Transverse colon (tissue), 4 donors: ENCODE measurements around the gene ADIRF. TPM values are rescaled to one million over a fixed set of nuclear protein-coding genes. Genes with fewer than 3 reads are reported as not detected.
"Not testable (repeated sequence)": the region's sequence is repeated elsewhere in the genome, so short reads cannot be mapped to it uniquely, and the experiment has no call there.

Experiments used
- DNase-seq: peaks from one replicate; pipeline ENCODE4 v3.0.0-alpha.2; 2019
- H3K27ac ChIP-seq, 4 donors: fragments of 200-600 bp; sonication (generic); 2 replicates each; pipeline ENCODE4 v1.5.1; 2016 to 2018; ENCODE audit warnings: inconsistent platforms in 4 of 4
- H3K27me3 ChIP-seq: fragments of 200-600 bp; sonication (generic); 2 replicates; pipeline ENCODE4 v1.5.1; 2017; ENCODE audit warnings: inconsistent platforms
- H3K36me3 ChIP-seq, 4 donors: fragments of 200-600 bp; sonication (generic); 2 replicates each; pipeline ENCODE4 v1.5.1; 2017 to 2019; ENCODE audit warnings: inconsistent platforms in 4 of 4
- H3K4me1 ChIP-seq, 4 donors: fragments of 200-600 bp; sonication (generic); 2 replicates each; pipeline ENCODE4 v1.5.1; 2017 to 2020; ENCODE audit warnings: inconsistent platforms in 4 of 4
- H3K4me3 ChIP-seq, 4 donors: fragments of 200-600 bp; sonication (generic); 1 replicate in 1 of 4; 2 replicates in 3 of 4; pipeline versions ENCODE4 v1.5.1 to v1.6.1; 2017 to 2019; ENCODE audit warnings: inconsistent platforms in 4 of 4
- H3K9me3 ChIP-seq, 2 donors: fragments of 200-600 bp; sonication (generic); 2 replicates each; pipeline ENCODE4 v1.5.1; 2017 to 2019; ENCODE audit warnings: inconsistent platforms in 2 of 2
- EP300 ChIP-seq: sonication (generic); formaldehyde crosslinking; IDR thresholded peaks from one replicate; pipeline ENCODE4 v1.6.1; 2017; ENCODE audit warnings: antibody characterized with exemption, low read depth
- POLR2A ChIP-seq: fragments of 450-650 bp; IDR thresholded peaks from one replicate; pipeline ENCODE4 v1.6.1; 2016; ENCODE audit warnings: antibody characterized with exemption, mild to moderate bottlenecking, moderate library complexity
- POLR2AphosphoS5 ChIP-seq, 3 donors: sonication (generic); formaldehyde crosslinking; IDR thresholded peaks; one replicate each; pipeline ENCODE4 v1.6.1; 2016; ENCODE audit warnings: antibody characterized with exemption in 3 of 3
- WGBS, 2 donors: methylation state at CpG; one replicate each; pipeline ENCODE4 v1.1.5; 2018; ENCODE audit warnings: low coverage in 1 of 2; 5-methylcytosine and 5-hydroxymethylcytosine counted together
- in situ Hi-C, 4 donors: fragments of 200-750 bp; cut with MboI; loops; one replicate each; pipeline versions ENCODE4 v1.15.0 to v1.15.1; 2017; ENCODE audit warnings: low sequenced_read_pairs in 3 of 4, low pct_ligation_motif_present in 1 of 4, low pct_unique_long_range_greater_than_20kb in 1 of 4
- intact Hi-C: fragments of 100-400 bp; cut with DNase I; formaldehyde crosslinking; loops from one replicate; pipeline ENCODE4 v1.15.1; 2023; ENCODE audit warnings: low total_unique reads
- total RNA-seq, 4 donors: library from RNA; depleted of rRNA; stranded (reverse); fragments of >200 nt; gene quantifications; one replicate each; pipeline ENCODE4 v1.1.0, GENCODE V29; 2016
- TF ChIP-seq, protein P1 (sequence below), 5 experiments: fragments of 200-600 bp in 3 of 5; fragments of 450-650 bp in 2 of 5; sonication (generic) in 3 of 5; IDR thresholded peaks; 1 replicate in 2 of 5; 2 replicates in 3 of 5; pipeline ENCODE4 v1.5.1; 2016 to 2017; ENCODE audit warnings: antibody characterized with exemption in 5 of 5, inconsistent platforms in 3 of 5, mild to moderate bottlenecking in 2 of 5, moderate library complexity in 1 of 5

Gene ADIRF
- total RNA-seq, 4 donors from 2014 or later = 35.0 to 194 (median 117) TPM

DNA sequence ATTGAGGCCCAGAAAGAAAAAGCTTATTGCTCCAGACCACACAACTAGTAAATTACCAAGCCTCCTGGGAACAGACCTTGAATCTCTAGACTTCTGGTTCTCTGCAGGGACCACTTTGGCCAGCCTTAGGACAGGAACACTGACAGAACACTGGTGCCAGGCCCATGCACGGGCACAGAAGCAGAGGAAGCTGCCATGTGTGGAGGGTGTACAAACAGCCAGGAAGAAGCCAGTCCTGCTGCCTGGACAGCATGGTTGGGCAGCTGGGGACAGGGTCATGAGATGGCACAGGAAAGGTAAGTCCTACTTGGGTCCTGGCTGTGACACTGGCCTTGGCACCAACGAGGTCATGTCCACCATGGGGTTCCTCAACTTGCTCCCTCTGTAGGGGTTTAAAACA is 30.0 kb upstream of the ADIRF start:
- 94% methylated on average over 2 of the region's 2 CpGs; no CpG with 5 or more reads in 1 of the 2 donors for WGBS, 2 donors
- H3K36me3 ChIP-seq = no peaks in the 10 kb centered on the region
- H3K9me3 ChIP-seq = no peaks in the 10 kb centered on the region
- TF ChIP-seq, protein P1, sequence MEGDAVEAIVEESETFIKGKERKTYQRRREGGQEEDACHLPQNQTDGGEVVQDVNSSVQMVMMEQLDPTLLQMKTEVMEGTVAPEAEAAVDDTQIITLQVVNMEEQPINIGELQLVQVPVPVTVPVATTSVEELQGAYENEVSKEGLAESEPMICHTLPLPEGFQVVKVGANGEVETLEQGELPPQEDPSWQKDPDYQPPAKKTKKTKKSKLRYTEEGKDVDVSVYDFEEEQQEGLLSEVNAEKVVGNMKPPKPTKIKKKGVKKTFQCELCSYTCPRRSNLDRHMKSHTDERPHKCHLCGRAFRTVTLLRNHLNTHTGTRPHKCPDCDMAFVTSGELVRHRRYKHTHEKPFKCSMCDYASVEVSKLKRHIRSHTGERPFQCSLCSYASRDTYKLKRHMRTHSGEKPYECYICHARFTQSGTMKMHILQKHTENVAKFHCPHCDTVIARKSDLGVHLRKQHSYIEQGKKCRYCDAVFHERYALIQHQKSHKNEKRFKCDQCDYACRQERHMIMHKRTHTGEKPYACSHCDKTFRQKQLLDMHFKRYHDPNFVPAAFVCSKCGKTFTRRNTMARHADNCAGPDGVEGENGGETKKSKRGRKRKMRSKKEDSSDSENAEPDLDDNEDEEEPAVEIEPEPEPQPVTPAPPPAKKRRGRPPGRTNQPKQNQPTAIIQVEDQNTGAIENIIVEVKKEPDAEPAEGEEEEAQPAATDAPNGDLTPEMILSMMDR (IDR thresholded peaks at IDR 0.05) = no peak
- TF ChIP-seq POLR2A (no peak), POLR2AphosphoS5 (IDR thresholded peaks at IDR 0.05) (no peak), EP300 (no peak)
- DNase-seq = no peak
- peaks cover 0 to 7% (median 3%) of the 10 kb centered on the region in 4 donors for H3K4me1 ChIP-seq
- intact Hi-C loops (no loop called here), in situ Hi-C loops (no loop called here)
- no peak overlapping the region for H3K4me3 ChIP-seq
- H3K27ac ChIP-seq = no peak overlapping the region
- H3K27me3 ChIP-seq = no peaks in the 10 kb centered on the region

DNA sequence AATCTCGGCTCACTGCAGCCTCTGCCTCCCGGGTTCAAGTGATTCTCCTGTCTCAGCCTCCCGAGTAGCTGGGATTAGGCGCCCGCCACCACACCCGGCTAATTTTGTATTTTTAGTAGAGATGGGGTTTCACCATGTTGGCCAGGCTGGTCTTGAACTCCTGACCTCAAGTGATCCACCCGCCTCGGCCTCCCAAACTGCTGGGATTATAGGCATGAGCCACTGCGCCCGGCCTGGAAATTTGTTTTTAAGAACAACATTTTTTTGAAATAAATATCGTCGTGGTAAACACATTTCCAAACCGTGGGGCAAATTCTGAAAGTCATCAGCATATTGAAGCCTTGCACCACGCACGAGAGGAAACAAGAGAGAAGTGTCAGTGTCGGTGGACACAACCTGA is 28.2 kb upstream of the ADIRF start:
- intact Hi-C loops, H3K27ac ChIP-seq, H3K4me1 ChIP-seq, DNase-seq, H3K9me3 ChIP-seq, H3K36me3 ChIP-seq, H3K27me3 ChIP-seq, in situ Hi-C loops: not testable (repeated sequence)
- WGBS, 2 donors = 79 to 82% methylated on average over 9 to 16 of the region's 16 CpGs
- peak overlapping the region in 1 of 4 donors; percentile 44 for H3K4me3 ChIP-seq

DNA sequence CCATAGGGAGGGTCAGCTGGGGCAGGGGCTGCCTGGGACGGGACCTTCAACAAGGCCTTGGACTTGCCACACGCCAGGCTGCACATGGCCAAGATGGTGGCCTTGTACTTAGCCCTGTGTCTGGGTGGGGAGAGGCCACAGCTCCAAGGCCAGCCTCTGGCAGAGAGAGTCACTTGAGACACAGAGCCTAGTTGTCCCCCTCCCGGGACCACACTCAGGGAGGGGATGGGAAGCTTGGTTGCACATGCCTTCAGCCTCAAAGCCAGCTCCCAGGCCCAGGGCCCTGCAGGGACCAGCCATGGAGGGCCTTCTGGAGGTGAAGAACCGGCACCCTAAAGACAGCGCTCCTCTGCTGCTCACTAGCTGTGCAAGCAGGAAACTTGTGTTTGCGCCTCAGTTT is 27.6 kb upstream of the ADIRF start:
- intact Hi-C loops (no loop called here), in situ Hi-C loops (no loop called here)
- no peaks in the 10 kb centered on the region for H3K27me3 ChIP-seq
- no peaks in the 10 kb centered on the region for H3K36me3 ChIP-seq
- no peaks in the 10 kb centered on the region for H3K9me3 ChIP-seq
- 87 to 100% methylated on average over 1 to 6 of the region's 6 CpGs for WGBS, 2 donors
- no peak for DNase-seq
- H3K4me3 ChIP-seq = no peak overlapping the region
- TF ChIP-seq EP300 (no peak), POLR2AphosphoS5 (IDR thresholded peaks at IDR 0.05) (no peak), POLR2A (no peak)
- TF ChIP-seq, protein P1 (IDR thresholded peaks at IDR 0.05) = no peak
- H3K27ac ChIP-seq = no peak overlapping the region
- peaks cover 0 to 7% (median 4%) of the 10 kb centered on the region in 4 donors for H3K4me1 ChIP-seq

DNA sequence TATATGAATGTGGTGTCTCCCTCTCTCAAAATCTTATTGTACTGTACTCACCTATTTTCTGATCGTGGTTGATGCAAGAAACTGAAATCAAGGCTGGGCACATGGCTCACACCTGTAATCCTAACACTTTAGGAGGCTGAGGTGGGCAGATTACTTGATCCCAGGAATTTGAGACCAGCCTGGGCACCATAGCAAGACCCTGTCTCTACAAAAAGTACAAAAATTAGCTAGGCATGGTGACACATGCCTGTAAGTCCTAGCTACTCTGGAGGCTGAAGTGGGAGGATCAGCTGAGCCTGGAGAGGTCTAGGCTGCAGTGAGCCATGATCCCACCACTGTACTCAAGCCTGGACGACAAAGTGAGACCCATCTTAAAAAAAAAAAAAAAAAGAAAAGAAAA is 26.9 kb upstream of the ADIRF start:
- Histone ChIP-seq H3K4me3 (no peak overlapping the region), H3K27ac (no peak overlapping the region), H3K36me3 (no peaks in the 10 kb centered on the region), H3K4me1 (peaks cover 0 to 11% (median 6%) of the 10 kb centered on the region in 4 donors), H3K9me3 (no peaks in the 10 kb centered on the region), H3K27me3 (peaks cover under 1% of the 10 kb centered on the region)
- TF ChIP-seq, protein P1 (IDR thresholded peaks at IDR 0.05) = no peak
- TF ChIP-seq EP300 (no peak), POLR2A (no peak), POLR2AphosphoS5 (IDR thresholded peaks at IDR 0.05) (no peak)
- in situ Hi-C loops (no loop called here), intact Hi-C loops (no loop called here)
- no peak for DNase-seq
- WGBS, 2 donors = 55 to 65% methylated on average over 2 of the region's 2 CpGs

DNA sequence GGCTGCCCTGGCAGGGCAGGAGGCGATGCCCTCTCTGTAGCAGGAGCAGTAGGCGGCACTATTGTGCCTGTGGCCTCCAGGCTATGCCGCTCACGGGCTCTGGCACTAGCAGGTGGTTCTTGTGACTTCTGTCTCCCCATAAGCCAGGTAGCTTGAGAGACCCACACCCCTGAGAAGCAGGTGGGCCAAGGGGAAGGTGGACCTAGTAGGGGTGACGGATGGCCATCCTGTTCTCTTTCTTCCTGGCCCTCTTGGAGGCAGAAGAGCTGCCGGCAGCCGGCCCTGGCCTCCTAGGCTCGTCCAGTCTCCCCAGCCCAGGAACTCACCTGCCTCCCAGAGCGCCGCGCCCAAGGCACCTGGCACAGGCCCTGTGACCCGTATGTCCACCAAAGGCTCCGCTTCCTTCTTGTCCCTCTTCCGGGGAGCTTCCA is 26.3 kb upstream of the ADIRF start:
- in situ Hi-C loops = no loop called here
- Histone ChIP-seq H3K27me3 (peaks cover 7% of the 10 kb centered on the region), H3K4me3 (no peak overlapping the region), H3K36me3 (no peaks in the 10 kb centered on the region), H3K27ac (peak overlapping the region in 1 of 4 donors; percentile 11), H3K4me1 (peaks cover 0 to 11% (median 6%) of the 10 kb centered on the region in 4 donors), H3K9me3 (no peaks in the 10 kb centered on the region)
- intact Hi-C loops = no loop called here
- TF ChIP-seq, protein P1 (IDR thresholded peaks at IDR 0.05) = no peak
- TF ChIP-seq POLR2AphosphoS5 (IDR thresholded peaks at IDR 0.05) (no peak), POLR2A (no peak), EP300 (no peak)
- DNase-seq = no peak
- WGBS, 2 donors = 77 to 90% methylated on average over 4 to 14 of the region's 14 CpGs
